ENCODE measurements around the gene KCNIP2.
A peak's percentile ranks its signal among the peaks of the same experiment; 100 is the strongest.

Gene KCNIP2

GRCh38 chr10:101850749-101851148 lies 7.1 kb upstream of the KCNIP2 start:
- no peak for DNase-seq

- no peak for DNase-seq
Measured at GRCh38 chr10:101848894-101849351, 5.3 kb upstream of the KCNIP2 start.

GRCh38 chr10:101848408-101848807 lies 4.8 kb upstream of the KCNIP2 start:
- DNase-seq, result no peak

- no peak for DNase-seq
Measured at GRCh38 chr10:101845893-101846292, 2.3 kb upstream of the KCNIP2 start.

- no peak for DNase-seq
Measured at GRCh38 chr10:101841826-101842225, 1.8 kb downstream of the KCNIP2 start.

GRCh38 chr10:101840741-101841453 lies 2.7 kb downstream of the KCNIP2 start:
- DNase-seq, result peak; percentile 68

- DNase-seq, result no peak
Measured at GRCh38 chr10:101840102-101840684, 3.4 kb downstream of the KCNIP2 start.

GRCh38 chr10:101839416-101840063 lies 4.1 kb downstream of the KCNIP2 start:
- DNase-seq, result peak; percentile 43

- DNase-seq, result no peak
Measured at GRCh38 chr10:101839002-101839401, 4.6 kb downstream of the KCNIP2 start.

GRCh38 chr10:101838416-101838970 lies 5.1 kb downstream of the KCNIP2 start:
- no peak for DNase-seq

GRCh38 chr10:101837748-101838147 lies 5.9 kb downstream of the KCNIP2 start:
- DNase-seq, result no peak

GRCh38 chr10:101835362-101835761 lies 8.2 kb downstream of the KCNIP2 start:
- DNase-seq, result no peak

GRCh38 chr10:101834341-101834740 lies 9.3 kb downstream of the KCNIP2 start:
- DNase-seq, result no peak

- DNase-seq, result no peak
Measured at GRCh38 chr10:101833466-101833865, 10.1 kb downstream of the KCNIP2 start.

- no peak for DNase-seq
Measured at GRCh38 chr10:101832325-101832771, 11.3 kb downstream of the KCNIP2 start.

- DNase-seq, result no peak
Measured at GRCh38 chr10:101831169-101831811, 12.3 kb downstream of the KCNIP2 start.

- peak; percentile 92 for DNase-seq
Measured at GRCh38 chr10:101830322-101831168, 13.1 kb downstream of the KCNIP2 start.

- DNase-seq, result peak; percentile 48
Measured at GRCh38 chr10:101829561-101830315, 13.9 kb downstream of the KCNIP2 start.

- DNase-seq, result no peak
Measured at GRCh38 chr10:101828766-101829551, 14.6 kb downstream of the KCNIP2 start.

- DNase-seq, result no peak
Measured at GRCh38 chr10:101827919-101828600, 15.5 kb downstream of the KCNIP2 start.
